Neural crest cell (in vitro differentiated cells): ENCODE data around the gene RACGAP1. TPM values are rescaled to one million over a fixed set of nuclear protein-coding genes. Genes with fewer than 3 reads are reported as not detected.

Experiments
- DNase-seq: peaks from one replicate; pipeline ENCODE4 v3.0.0; 2021; ENCODE audit warnings: low read depth, mixed read lengths, low spot score
- H3K27ac Mint-ChIP-seq: one replicate; pipeline ENCODE4 v1.8.0; 2021; ENCODE audit warnings: mild to moderate bottlenecking, mixed read lengths; ENCODE audit not compliant: unreplicated experiment
- H3K27me3 Mint-ChIP-seq: 2 replicates; pipeline ENCODE4 v1.8.0; 2021; ENCODE audit warnings: low read depth, mild to moderate bottlenecking, mixed read lengths
- H3K36me3 Mint-ChIP-seq: 2 replicates; pipeline ENCODE4 v1.8.0; 2021; ENCODE audit warnings: low read depth, mild to moderate bottlenecking, mixed read lengths
- H3K4me1 Mint-ChIP-seq: 2 replicates; pipeline ENCODE4 v1.8.0; 2021; ENCODE audit warnings: mixed read lengths
- H3K4me3 Mint-ChIP-seq: one replicate; pipeline ENCODE4 v1.8.0; 2021; ENCODE audit warnings: mild to moderate bottlenecking, mixed read lengths
- H3K9me3 Mint-ChIP-seq: 2 replicates; pipeline ENCODE4 v1.8.0; 2021; ENCODE audit warnings: mixed read lengths
- total RNA-seq: library from RNA; stranded (reverse); gene quantifications from 2 replicates; pipeline ENCODE4 v1.2.1, GENCODE V29; 2021
- TF ChIP-seq, protein P1 (sequence below): fragments of 200-600 bp; sonication (generic); conservative IDR thresholded peaks from 2 replicates; pipeline ENCODE4 v1.5.0; 2021; ENCODE audit warnings: antibody characterized with exemption, mild to moderate bottlenecking

RACGAP1 gene
- total RNA-seq, 1 donor from 2014 or later: 104 TPM

DNA sequence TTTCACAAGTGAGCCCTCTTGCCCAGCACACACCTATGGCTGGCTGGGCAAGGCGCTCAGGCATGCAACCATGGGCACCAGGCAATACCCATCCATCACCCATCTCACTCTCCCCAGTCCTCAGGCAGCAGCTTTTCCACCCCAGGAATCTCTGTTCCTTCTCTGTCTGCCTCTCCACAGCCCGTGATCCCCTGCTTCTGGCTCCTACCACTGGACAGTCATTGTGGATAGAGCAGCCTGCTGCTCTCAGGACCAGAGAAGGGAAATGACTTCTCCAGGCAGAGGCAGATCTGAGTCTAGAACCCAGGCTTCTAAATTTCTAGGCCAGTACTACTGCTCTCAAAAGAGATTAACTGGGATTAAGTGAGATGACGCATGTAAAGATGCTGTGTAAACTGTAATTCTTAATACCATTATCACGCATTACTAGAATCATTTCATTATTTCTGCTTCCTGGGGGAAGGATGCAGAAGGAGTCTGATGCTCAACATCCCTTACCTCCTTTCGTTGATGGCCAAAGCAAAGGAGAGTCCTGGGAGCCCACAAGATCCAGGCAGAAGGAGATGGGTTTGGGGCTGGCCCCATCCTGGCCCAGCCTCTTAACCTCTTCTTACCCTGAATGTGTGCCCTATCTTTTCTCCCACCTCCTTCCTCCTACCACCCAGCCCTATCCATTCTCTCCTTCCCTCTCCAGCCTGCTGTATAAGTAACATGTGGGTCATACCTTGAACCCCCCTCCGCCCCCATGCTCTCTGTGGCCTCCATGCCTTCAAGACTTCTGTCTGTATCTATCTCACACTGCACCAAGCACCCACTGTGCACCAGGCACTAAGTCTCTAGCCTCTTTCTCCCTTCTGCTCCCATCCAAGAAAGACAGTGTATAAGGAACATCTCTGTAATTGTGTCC lies 68.4 kb downstream of the RACGAP1 start:
- TF ChIP-seq, protein P1, sequence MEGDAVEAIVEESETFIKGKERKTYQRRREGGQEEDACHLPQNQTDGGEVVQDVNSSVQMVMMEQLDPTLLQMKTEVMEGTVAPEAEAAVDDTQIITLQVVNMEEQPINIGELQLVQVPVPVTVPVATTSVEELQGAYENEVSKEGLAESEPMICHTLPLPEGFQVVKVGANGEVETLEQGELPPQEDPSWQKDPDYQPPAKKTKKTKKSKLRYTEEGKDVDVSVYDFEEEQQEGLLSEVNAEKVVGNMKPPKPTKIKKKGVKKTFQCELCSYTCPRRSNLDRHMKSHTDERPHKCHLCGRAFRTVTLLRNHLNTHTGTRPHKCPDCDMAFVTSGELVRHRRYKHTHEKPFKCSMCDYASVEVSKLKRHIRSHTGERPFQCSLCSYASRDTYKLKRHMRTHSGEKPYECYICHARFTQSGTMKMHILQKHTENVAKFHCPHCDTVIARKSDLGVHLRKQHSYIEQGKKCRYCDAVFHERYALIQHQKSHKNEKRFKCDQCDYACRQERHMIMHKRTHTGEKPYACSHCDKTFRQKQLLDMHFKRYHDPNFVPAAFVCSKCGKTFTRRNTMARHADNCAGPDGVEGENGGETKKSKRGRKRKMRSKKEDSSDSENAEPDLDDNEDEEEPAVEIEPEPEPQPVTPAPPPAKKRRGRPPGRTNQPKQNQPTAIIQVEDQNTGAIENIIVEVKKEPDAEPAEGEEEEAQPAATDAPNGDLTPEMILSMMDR: no peak
- Mint-ChIP-seq H3K9me3 (no peaks in the 10 kb centered on the region), H3K36me3 (no peaks in the 10 kb centered on the region), H3K27me3 (peaks cover 22% of the 10 kb centered on the region), H3K4me3 (no peak overlapping the region), H3K27ac (no peak overlapping the region), H3K4me1 (peaks cover 27% of the 10 kb centered on the region)
- DNase-seq: no peak

DNA sequence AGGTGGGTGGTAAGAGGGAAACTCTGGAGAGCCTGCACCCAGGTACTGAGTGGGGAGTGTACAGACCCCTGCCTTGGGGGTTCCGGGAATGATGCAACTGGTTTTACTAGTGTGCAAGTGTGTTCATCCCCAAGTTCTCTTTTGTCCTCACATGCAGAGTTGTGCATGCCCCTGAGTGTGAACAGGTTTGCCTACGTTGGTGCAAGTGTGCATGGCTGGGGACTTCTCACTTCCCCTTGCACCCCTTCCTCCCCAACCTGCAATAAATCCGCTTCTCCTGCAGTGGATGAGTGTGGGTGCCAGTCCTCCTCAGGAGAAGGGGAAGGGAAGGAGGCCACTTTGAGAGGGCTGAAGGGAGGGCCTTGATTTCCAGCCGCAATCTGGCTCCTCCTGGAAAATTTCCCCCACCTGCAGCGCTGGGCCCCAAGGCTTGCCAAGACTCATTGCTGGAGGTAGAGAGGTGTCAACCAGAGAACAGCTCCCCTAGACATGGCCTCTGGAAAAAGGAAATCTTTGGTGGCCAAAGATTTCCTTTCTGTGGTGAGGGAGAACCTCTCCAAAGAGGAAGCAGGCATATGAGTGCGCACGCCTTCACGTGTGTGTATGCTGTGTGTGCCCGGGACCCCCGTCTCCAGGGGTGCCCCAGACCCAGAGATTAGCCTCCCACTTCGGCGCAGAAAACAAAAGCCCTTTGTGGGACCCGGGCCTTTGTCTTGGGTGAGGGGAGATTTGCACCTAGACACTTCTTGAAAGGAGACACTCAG lies 69.2 kb downstream of the RACGAP1 start:
- no peak overlapping the region for H3K4me3 Mint-ChIP-seq
- DNase-seq: no peak
- no peaks in the 10 kb centered on the region for H3K9me3 Mint-ChIP-seq
- H3K36me3 Mint-ChIP-seq: no peaks in the 10 kb centered on the region
- H3K27me3 Mint-ChIP-seq: peaks cover 21% of the 10 kb centered on the region
- H3K27ac Mint-ChIP-seq: no peak overlapping the region
- peaks cover 27% of the 10 kb centered on the region for H3K4me1 Mint-ChIP-seq
- TF ChIP-seq, protein P1: no peak

DNA sequence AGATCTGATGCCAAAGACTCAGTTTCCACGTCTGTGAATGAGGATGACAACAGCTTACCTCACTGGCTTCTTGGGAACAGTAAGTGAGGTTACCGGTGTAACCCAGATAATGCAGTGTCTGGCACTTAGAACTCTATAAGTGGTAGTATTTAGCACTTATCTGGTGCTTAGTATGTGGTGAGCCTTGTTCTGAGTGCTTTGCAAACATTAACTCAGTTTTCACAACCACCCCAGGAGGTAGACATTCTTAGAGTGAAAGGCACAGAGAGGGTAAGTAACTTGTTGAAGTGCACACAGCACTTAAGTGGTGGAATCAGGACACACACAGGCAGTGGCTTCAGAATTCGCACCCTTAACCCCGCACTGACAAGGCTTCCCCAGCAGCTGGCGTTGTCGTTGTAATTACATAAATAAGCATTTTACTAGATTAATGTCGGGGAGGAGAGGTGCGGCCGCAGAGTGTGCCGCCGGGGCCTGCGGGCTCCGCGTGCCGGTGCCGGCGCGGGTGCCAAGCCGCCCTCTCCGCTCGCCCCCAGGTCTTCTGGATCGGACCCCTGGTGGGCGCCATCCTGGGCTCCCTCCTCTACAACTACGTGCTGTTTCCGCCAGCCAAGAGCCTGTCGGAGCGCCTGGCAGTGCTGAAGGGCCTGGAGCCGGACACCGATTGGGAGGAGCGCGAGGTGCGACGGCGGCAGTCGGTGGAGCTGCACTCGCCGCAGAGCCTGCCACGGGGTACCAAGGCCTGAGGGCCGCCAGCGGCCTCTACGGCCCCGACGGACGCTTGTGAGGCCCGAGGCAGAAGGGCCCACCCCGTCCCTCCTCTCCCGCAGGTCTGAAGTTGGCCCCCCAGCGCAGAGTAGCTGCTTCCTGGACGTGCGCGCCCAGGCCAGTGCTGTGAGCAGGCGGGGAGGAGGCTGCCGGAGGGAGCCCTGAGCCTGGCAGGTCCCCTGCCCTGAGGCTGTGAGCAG lies 70.1 kb downstream of the RACGAP1 start:
- TF ChIP-seq, protein P1: no peak
- Mint-ChIP-seq H3K27me3 (peaks cover 13% of the 10 kb centered on the region), H3K4me1 (peaks cover 20% of the 10 kb centered on the region)

DNA sequence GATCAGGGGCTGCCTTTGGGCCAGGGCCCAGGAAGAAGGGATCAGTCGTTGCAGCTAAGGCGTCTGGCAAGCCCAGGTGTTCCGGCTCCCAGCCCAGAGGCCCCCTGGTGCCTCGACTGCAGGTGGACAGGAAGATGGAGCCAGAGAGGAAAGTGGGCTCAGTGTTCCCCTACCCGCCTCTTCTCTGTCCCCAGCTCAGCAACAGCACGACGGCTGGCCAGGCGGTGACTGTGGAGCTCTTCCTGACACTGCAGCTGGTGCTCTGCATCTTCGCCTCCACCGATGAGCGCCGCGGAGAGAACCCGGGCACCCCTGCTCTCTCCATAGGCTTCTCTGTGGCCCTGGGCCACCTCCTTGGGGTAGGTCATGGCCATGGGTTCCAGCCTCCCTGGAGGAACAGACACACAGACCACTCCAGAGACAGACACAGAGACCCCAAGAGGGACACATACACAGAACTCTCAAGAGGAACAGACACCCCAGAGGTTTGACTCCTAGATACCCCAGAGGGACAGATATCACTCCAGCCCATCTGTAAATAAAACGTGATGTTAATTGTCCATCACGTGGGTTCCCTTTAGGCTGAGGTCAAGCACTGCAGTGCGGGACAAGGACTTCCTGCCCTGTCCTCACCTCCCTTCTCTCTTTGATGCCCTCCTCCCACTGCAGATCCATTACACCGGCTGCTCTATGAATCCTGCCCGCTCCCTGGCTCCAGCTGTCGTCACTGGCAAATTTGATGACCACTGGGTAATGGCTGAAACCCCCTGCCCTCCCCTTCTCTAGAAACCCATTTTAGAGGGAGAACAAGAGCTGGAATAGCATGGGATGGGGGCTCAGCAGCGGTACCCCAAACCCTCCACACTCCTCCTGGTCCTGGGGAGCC lies 71.1 kb downstream of the RACGAP1 start:
- H3K4me1 Mint-ChIP-seq: peaks cover 11% of the 10 kb centered on the region
- H3K36me3 Mint-ChIP-seq: no peaks in the 10 kb centered on the region
- no peak overlapping the region for H3K27ac Mint-ChIP-seq
- no peak for DNase-seq
- no peaks in the 10 kb centered on the region for H3K9me3 Mint-ChIP-seq
- TF ChIP-seq, protein P1: no peak
- peaks cover 4% of the 10 kb centered on the region for H3K27me3 Mint-ChIP-seq
- no peak overlapping the region for H3K4me3 Mint-ChIP-seq

More for the DNA sequence above, 70.1 kb downstream of the RACGAP1 start:
- H3K27ac Mint-ChIP-seq: no peak overlapping the region
- no peak overlapping the region for H3K4me3 Mint-ChIP-seq
- DNase-seq: no peak
- H3K9me3 Mint-ChIP-seq: no peaks in the 10 kb centered on the region
- H3K36me3 Mint-ChIP-seq: no peaks in the 10 kb centered on the region
